Measurements from ENCODE around the gene CPNE5. TPM values are rescaled to one million over a fixed set of nuclear protein-coding genes. Genes with fewer than 3 reads are reported as not detected.

Gene CPNE5
- total and polyA plus RNA-seq, 9 of the 15 experiments (the other 6 are each of a cell fraction or from before 2014, with no cell fraction given), result 0.14 to 1.0 (median 0.46) TPM; not detected in 2

- TF ChIP-seq CHD7 (IDR thresholded peaks at IDR 0.05; ENCODE audit: low read depth, low read length), result no peak
- no peak for TF ChIP-seq GTF2F1 (IDR thresholded peaks at IDR 0.05; ENCODE audit: low read depth, low read length)
- no peak for TF ChIP-seq POLR3A (IDR thresholded peaks at IDR 0.05; ENCODE audit: borderline replicate concordance, extremely low read depth, insufficient read depth, insufficient read length)
- peak; percentile 56; the same call in 1 of the 2 replicates for TF ChIP-seq NKRF (IDR thresholded peaks at IDR 0.05; ENCODE audit: borderline replicate concordance)
- no peak for TF ChIP-seq MCM3 (IDR thresholded peaks at IDR 0.05)
- no peak for TF ChIP-seq BRD4 (IDR thresholded peaks at IDR 0.05)
- TF ChIP-seq HNRNPLL (IDR thresholded peaks at IDR 0.05; ENCODE audit: low read depth, low read length, poor library complexity, severe bottlenecking), result no peak
- TF ChIP-seq ZNF263 (CRISPR knock-in tag; IDR thresholded peaks at IDR 0.05; ENCODE audit: borderline replicate concordance), result peak; percentile 19; the same call in 1 of the 2 replicates
- TF ChIP-seq DACH1 (IDR thresholded peaks at IDR 0.05; ENCODE audit: partially characterized antibody), result no peak
- TF ChIP-seq ZNF586 (CRISPR knock-in tag; conservative IDR thresholded peaks at IDR 0.05), result no peak
- no peak for TF ChIP-seq CREBBP (IDR thresholded peaks at IDR 0.05; ENCODE audit: low read depth, low read length)
- TF ChIP-seq ZNF121 (CRISPR knock-in tag; conservative IDR thresholded peaks at IDR 0.05), result no peak
Measured at GRCh38 chr6:36820700-36821580, 18.3 kb downstream of the CPNE5 start (continued).
